ENCODE results near the gene KDM2B.

KDM2B gene

GRCh38 chr12:121452985-121453360, 127.8 kb downstream of the KDM2B start:
- CTCF ChIA-PET, result no interaction called here
- Mint-ChIP-seq H3K9me3 (no peaks in the 10 kb centered on the region), H3K4me1 (peaks cover 37% of the 10 kb centered on the region), H3K27ac (no peak overlapping the region), H3K36me3 (peaks cover 37% of the 10 kb centered on the region), H3K27me3 (no peaks in the 10 kb centered on the region), H3K4me3 (no peak overlapping the region)
- no peak for DNase-seq

GRCh38 chr12:121452340-121452984, 128.4 kb downstream of the KDM2B start:
- peaks cover 32% of the 10 kb centered on the region for H3K36me3 Mint-ChIP-seq
- peak overlapping the region; percentile 28 for H3K27ac Mint-ChIP-seq
- no peak overlapping the region for H3K4me3 Mint-ChIP-seq
- H3K4me1 Mint-ChIP-seq, result peaks cover 33% of the 10 kb centered on the region
- no peaks in the 10 kb centered on the region for H3K27me3 Mint-ChIP-seq
- DNase-seq, result no peak
- CTCF ChIA-PET, result interaction anchor here (1.1 kb wide), 1 partner anchor 10 kb away, joined by 5 read pairs; no protein-coding TSS in a partner anchor
- H3K9me3 Mint-ChIP-seq, result no peaks in the 10 kb centered on the region

DNA sequence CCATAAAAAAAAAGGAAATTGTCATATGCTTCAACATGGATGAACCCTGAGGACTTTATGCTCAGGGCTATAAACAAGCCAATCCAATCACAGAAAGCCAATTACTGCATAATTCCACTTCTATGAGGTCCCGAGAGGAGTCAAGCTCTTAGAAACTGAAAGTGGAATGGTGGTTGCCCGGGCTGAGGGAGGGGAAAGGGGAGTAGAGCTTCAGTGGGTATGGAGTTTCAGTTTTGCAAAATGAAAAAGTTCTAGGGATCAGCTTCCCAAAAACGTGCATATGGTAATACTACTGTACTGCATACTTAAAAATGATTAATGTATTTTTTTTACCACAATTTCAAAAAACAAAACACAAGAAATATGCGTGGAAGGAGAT, 128.9 kb downstream of the KDM2B start:
- DNase-seq, result peak; percentile 42

DNA sequence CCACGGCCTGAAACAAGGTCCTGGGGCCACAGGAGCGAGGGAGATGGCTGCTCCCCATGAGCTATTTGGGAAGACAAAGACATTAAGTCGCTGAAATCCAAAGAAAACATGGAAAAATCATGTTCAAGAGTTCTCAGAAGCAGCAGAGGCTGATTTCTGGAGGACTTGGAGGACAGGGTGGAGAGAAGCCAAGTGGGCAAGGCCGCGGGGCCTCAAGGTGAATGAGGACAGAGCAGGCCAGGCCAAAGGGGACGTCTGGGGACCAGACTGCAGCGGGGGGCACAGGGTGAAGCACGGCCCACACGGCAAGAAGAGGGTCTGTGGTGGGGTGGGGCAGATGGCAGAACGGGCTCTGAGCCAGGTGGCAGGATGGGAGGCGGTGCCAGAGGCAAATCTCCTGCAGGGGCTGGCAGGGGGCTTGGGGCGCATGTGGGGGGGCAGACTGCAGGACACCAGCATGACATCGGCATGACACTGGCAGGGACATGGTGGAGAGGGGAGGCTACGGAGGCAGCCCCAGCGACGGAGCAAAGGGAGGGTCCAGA, 132.0 kb downstream of the KDM2B start:
- Mint-ChIP-seq H3K4me1 (peaks cover 18% of the 10 kb centered on the region), H3K36me3 (peaks cover 41% of the 10 kb centered on the region), H3K9me3 (no peaks in the 10 kb centered on the region), H3K27me3 (no peaks in the 10 kb centered on the region), H3K27ac (no peak overlapping the region), H3K4me3 (no peak overlapping the region)
- CTCF ChIA-PET, result no interaction called here
- no peak for DNase-seq

More for the DNA sequence above, 128.9 kb downstream of the KDM2B start:
- no peaks in the 10 kb centered on the region for H3K9me3 Mint-ChIP-seq
- CTCF ChIA-PET, result interaction anchor here (1.1 kb wide), 1 partner anchor 9 kb away, joined by 5 read pairs; no protein-coding TSS in a partner anchor
- no peak overlapping the region for H3K4me3 Mint-ChIP-seq
- H3K36me3 Mint-ChIP-seq, result peaks cover 31% of the 10 kb centered on the region
- peak overlapping the region; percentile 28 for H3K27ac Mint-ChIP-seq
- H3K4me1 Mint-ChIP-seq, result peaks cover 28% of the 10 kb centered on the region
- no peaks in the 10 kb centered on the region for H3K27me3 Mint-ChIP-seq

DNA sequence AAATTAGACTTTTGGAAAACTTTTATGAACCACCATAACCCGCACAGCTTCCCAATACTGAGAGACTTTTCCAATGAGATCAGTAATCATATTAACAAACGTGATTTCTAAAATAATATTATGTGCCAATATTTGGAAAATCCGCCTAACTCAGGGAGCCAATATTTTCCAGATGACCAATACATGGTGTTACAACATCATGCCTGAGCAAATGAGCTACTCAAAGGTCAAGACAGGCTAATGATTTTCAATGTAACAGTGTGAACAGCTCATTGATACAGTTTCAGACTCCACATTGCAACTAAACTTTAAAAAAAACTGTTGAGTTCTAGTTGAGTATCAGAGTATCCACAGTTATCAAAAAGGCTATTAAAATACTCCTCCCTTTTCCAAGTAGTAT, 134.1 kb downstream of the KDM2B start:
- Mint-ChIP-seq H3K36me3 (peaks cover 41% of the 10 kb centered on the region), H3K27ac (no peak overlapping the region), H3K27me3 (no peaks in the 10 kb centered on the region), H3K4me3 (no peak overlapping the region), H3K4me1 (peaks cover 6% of the 10 kb centered on the region), H3K9me3 (no peaks in the 10 kb centered on the region)
- CTCF ChIA-PET, result interaction anchor here (0.5 to 1.3 kb wide), 5 partner anchors 9 to 330 kb away, joined by 3 to 4 read pairs (median 3); no protein-coding TSS in a partner anchor
- DNase-seq, result no peak

GRCh38 chr12:121444842-121445202, 136.0 kb downstream of the KDM2B start:
- H3K4me1 Mint-ChIP-seq, result no peaks in the 10 kb centered on the region
- no peaks in the 10 kb centered on the region for H3K27me3 Mint-ChIP-seq
- DNase-seq, result no peak
- no peaks in the 10 kb centered on the region for H3K9me3 Mint-ChIP-seq
- no peak overlapping the region for H3K4me3 Mint-ChIP-seq
- CTCF ChIA-PET, result interaction anchor here (0.7 to 4.6 kb wide), 2 partner anchors 19 to 109 kb away, joined by 4 to 69 read pairs; no protein-coding TSS in a partner anchor
- no peak overlapping the region for H3K27ac Mint-ChIP-seq
- peaks cover 44% of the 10 kb centered on the region for H3K36me3 Mint-ChIP-seq

DNA sequence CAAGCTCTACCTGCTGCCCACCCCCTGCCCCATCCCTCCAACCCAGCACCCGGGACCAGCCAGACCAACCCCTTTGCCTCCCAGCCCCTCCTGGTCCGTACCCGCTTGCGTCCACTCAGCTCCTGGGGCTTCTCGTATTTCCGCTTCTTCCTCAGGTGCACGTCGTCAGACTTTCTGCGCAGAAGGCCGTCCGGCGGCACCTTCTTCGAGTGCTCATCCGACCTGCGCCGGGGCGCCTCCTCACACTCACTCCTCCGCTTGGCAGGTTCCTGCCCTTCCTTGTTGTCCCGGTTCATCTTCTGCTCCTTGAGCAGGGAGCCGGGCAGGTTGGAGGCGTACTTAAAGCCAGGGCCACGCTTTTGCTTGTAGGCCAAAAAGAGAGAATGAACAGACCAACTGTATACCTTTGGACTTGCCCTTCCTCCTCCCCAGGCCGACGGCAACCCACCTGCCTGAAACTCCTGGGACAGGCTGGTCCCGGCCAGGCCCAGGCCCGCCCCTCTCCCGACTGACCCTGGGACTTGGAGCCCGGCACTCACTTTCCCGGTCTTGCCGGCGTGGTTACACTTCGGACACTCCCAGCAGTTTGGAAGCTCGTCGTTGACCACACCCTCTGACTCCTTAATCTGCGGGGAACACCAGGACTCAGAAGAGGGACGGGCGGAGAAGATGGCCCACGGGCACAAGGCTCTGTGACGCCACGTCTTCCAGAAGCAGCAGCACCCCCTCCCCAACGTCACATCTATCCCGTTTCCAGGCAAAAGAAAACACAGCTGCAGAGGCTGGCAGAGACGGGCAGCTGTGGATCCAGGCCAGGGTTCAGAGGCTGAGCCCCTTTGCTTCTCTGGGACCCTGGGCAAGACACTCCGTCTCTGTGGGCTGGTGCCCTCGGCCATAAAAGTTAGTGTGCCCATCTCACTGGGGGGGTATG, 136.6 kb downstream of the KDM2B start:
- CTCF ChIA-PET, result interaction anchor here (0.7 to 4.6 kb wide), 15 partner anchors 12 to 383 kb away, joined by 3 to 69 read pairs (median 8); partner anchors contain the start of genes ANAPC5 and RNF34
- peaks cover 43% of the 10 kb centered on the region for H3K36me3 Mint-ChIP-seq
- H3K9me3 Mint-ChIP-seq, result no peaks in the 10 kb centered on the region
- no peaks in the 10 kb centered on the region for H3K27me3 Mint-ChIP-seq
- no peak overlapping the region for H3K4me3 Mint-ChIP-seq
- DNase-seq, result no peak
- H3K4me1 Mint-ChIP-seq, result no peaks in the 10 kb centered on the region
- H3K27ac Mint-ChIP-seq, result peak overlapping the region; percentile 70

- CTCF ChIA-PET, result interaction anchor here (0.9 to 4.6 kb wide), 24 partner anchors 9 to 382 kb away, joined by 3 to 69 read pairs (median 6); partner anchors contain the start of genes ANAPC5, MORN3 and RNF34
- peak; percentile 71 for DNase-seq
- peak overlapping the region; percentile 70 for H3K27ac Mint-ChIP-seq
These were observed 137.5 kb downstream of the KDM2B start for GRCh38 chr12:121443193-121443870.

GRCh38 chr12:121442028-121442948, 138.5 kb downstream of the KDM2B start:
- Mint-ChIP-seq H3K4me3 (no peak overlapping the region), H3K27me3 (no peaks in the 10 kb centered on the region), H3K4me1 (no peaks in the 10 kb centered on the region), H3K36me3 (peaks cover 53% of the 10 kb centered on the region), H3K9me3 (no peaks in the 10 kb centered on the region), H3K27ac (no peak overlapping the region)
- CTCF ChIA-PET, result interaction anchor here (0.6 to 4.6 kb wide), 29 partner anchors 10 to 382 kb away, joined by 3 to 69 read pairs (median 5); partner anchors contain the start of genes ANAPC5, MORN3, RHOF and RNF34
- no peak for DNase-seq

More at GRCh38 chr12:121443193-121443870, 137.5 kb downstream of the KDM2B start:
- H3K9me3 Mint-ChIP-seq, result no peaks in the 10 kb centered on the region
- H3K36me3 Mint-ChIP-seq, result peaks cover 44% of the 10 kb centered on the region
- no peak overlapping the region for H3K4me3 Mint-ChIP-seq
- H3K4me1 Mint-ChIP-seq, result no peaks in the 10 kb centered on the region
- H3K27me3 Mint-ChIP-seq, result no peaks in the 10 kb centered on the region

DNA sequence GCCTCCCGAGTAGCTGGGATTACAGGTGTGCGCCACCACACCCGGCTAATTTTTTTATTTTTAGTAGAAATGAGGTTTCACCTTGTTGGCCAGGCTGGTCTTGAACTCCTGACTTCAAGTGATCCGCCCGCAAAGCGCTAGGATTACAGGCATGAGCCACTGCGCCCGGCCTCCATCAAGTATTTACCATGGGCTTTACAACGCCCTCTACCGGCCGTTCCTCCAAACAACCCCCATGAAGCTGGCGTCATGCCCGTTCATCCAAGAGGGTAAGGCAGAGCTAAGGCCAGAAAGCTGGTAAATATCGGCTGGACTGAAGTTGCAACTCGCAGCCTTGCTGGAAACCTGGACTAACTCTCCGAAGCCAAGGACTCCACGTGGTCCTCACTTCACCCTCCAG, 139.3 kb downstream of the KDM2B start:
- peaks cover 7% of the 10 kb centered on the region for H3K9me3 Mint-ChIP-seq
- peaks cover 59% of the 10 kb centered on the region for H3K36me3 Mint-ChIP-seq

GRCh38 chr12:121440768-121441167, 140.1 kb downstream of the KDM2B start:
- DNase-seq, result no peak
- H3K4me1 Mint-ChIP-seq, result no peaks in the 10 kb centered on the region
- CTCF ChIA-PET, result interaction anchor here (1.4 to 4.6 kb wide), 6 partner anchors 9 to 109 kb away, joined by 3 to 69 read pairs (median 10); partner anchors contain the start of gene RNF34
- H3K4me3 Mint-ChIP-seq, result no peak overlapping the region
- H3K27ac Mint-ChIP-seq, result no peak overlapping the region
- peaks cover 65% of the 10 kb centered on the region for H3K36me3 Mint-ChIP-seq
- H3K9me3 Mint-ChIP-seq, result peaks cover 11% of the 10 kb centered on the region
- H3K27me3 Mint-ChIP-seq, result no peaks in the 10 kb centered on the region

More for the DNA sequence above, 139.3 kb downstream of the KDM2B start:
- Mint-ChIP-seq H3K4me3 (no peak overlapping the region), H3K4me1 (no peaks in the 10 kb centered on the region), H3K27me3 (no peaks in the 10 kb centered on the region), H3K27ac (no peak overlapping the region)
- CTCF ChIA-PET, result interaction anchor here (0.9 to 4.6 kb wide), 10 partner anchors 10 to 382 kb away, joined by 3 to 69 read pairs (median 4); partner anchors contain the start of genes RHOF and RNF34
- no peak for DNase-seq

- no peak for DNase-seq
- CTCF ChIA-PET, result interaction anchor here (0.7 kb wide), 1 partner anchor 99 kb away, joined by 3 read pairs; no protein-coding TSS in a partner anchor
- Mint-ChIP-seq H3K36me3 (peaks cover 72% of the 10 kb centered on the region), H3K27ac (peak overlapping the region; percentile 28), H3K4me1 (no peaks in the 10 kb centered on the region), H3K9me3 (peaks cover 15% of the 10 kb centered on the region), H3K27me3 (no peaks in the 10 kb centered on the region), H3K4me3 (no peak overlapping the region)
These were observed 141.1 kb downstream of the KDM2B start for GRCh38 chr12:121439715-121440114.

Measured in activated naive CD4-positive, alpha-beta T cell treated with anti-CD3 and anti-CD28 coated beads, Interleukin-2, amount 10 ng/mL, durations not matched to agents 7 days and 5 days (primary cell).